Lung (tissue), 12 donors: ENCODE data around the gene DRAM1. TPM values are rescaled to one million over a fixed set of nuclear protein-coding genes. Genes with fewer than 3 reads are reported as not detected.

ENCODE experiments used
- ATAC-seq: fragments of 200-7000 bp; cut with Tn5 transposase; one replicate; pipeline ENCODE4 v1.9.1; 2020; ENCODE audit warnings: moderate number of reproducible peaks; ENCODE audit not compliant: insufficient read depth, low FRiP score
- DNase-seq, 3 donors: peaks; one replicate each; pipeline ENCODE4 v3.0.0-alpha.2; 2013 to 2017
- H3K27ac ChIP-seq, 2 donors: one replicate each; pipeline ENCODE4 v1.5.1; 2013; ENCODE audit warnings: mild to moderate bottlenecking in 2 of 2, moderate library complexity in 2 of 2, control low read depth in 1 of 2, inconsistent platforms in 1 of 2, low read depth in 1 of 2, low read length in 1 of 2
- H3K27me3 ChIP-seq, 3 donors: one replicate each; pipeline ENCODE4 v1.5.1; 2013; ENCODE audit warnings: low read length in 2 of 3; ENCODE audit not compliant: control insufficient read depth in 3 of 3, insufficient read depth in 3 of 3
- H3K36me3 ChIP-seq, 4 donors: one replicate each; pipeline ENCODE4 v1.5.1; 2013; ENCODE audit warnings: low read length in 4 of 4, mild to moderate bottlenecking in 1 of 4, moderate library complexity in 1 of 4; ENCODE audit not compliant: control insufficient read depth in 4 of 4, insufficient read depth in 4 of 4
- H3K4me1 ChIP-seq, 5 donors: one replicate each; pipeline ENCODE4 v1.5.1; 2013; ENCODE audit warnings: low read length in 5 of 5, mild to moderate bottlenecking in 2 of 5, moderate library complexity in 1 of 5; ENCODE audit not compliant: control insufficient read depth in 5 of 5, insufficient read depth in 5 of 5
- H3K4me3 ChIP-seq: one replicate; pipeline ENCODE4 v1.5.1; 2013; ENCODE audit warnings: mild to moderate bottlenecking, control low read depth, moderate library complexity
- H3K9ac ChIP-seq, 2 donors: one replicate each; pipeline ENCODE4 v1.5.1; 2013; ENCODE audit warnings: low read length in 2 of 2, control low read depth in 1 of 2; ENCODE audit not compliant: insufficient read depth in 1 of 2
- H3K9me3 ChIP-seq, 4 donors: one replicate each; pipeline ENCODE4 v1.5.1; 2013; ENCODE audit warnings: low read length in 3 of 4, mild to moderate bottlenecking in 1 of 4, moderate library complexity in 1 of 4; ENCODE audit not compliant: control insufficient read depth in 4 of 4, insufficient read depth in 3 of 4
- WGBS, 2 donors: extraction: QIAGEN DNeasy Blood & Tissue Kit; methylation state at CpG; one replicate each; pipeline ENCODE4 v1.1.7; 2013; 5-methylcytosine and 5-hydroxymethylcytosine counted together
- polyA plus RNA-seq, 2 donors: library from polyadenylated mRNA; stranded (reverse); fragments of 200-250 nt; gene quantifications; one replicate each; pipeline ENCODE4 v1.2.1, GENCODE V29; 2013
- total RNA-seq, 2 donors: library from RNA; depleted of rRNA in 1 of 2; stranded (reverse); fragments of >200 nt in 1 of 2; gene quantifications; one replicate each; pipeline ENCODE4 v1.2.1, GENCODE V29; 2014 to 2021
- TF ChIP-seq, protein P1 (sequence below): IDR thresholded peaks from 2 replicates; pipeline ENCODE4 v1.5.1; 2012; ENCODE audit warnings: mild to moderate bottlenecking; ENCODE audit errors: control extremely low read depth, extremely low read depth
- donor health status: control.
- donor health status: control.
- donor health status: Bipolar disorder and iron deficiency.
- donor health status: healthy.
- donor health status: DM: yes; HTN: yes; CAD: no.

The DRAM1 gene
- total and polyA plus RNA-seq, 4 donors = 64.5 to 95.2 (median 74.7) TPM

DNA sequence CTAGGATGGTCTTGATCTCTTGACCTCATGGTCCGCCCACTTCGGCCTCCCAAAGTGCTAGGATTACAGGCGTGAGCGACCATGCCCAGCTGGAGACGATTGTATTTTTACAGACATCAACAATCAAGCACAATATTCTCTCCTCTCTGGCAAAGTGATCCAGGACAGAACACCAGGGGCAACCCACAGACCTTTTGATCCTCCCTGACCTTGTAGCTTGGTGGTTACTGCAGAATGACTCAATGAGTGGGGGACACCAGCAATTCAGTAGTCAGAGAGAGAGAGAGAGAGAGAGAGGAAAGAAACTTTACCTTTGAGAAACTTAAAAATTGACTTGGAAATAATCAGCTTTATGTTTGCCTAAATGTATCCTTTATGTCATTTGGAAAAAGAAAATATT lies 51.2 kb downstream of the DRAM1 start:
- Histone ChIP-seq H3K9ac (no peak overlapping the region), H3K9me3 (no peaks in the 10 kb centered on the region), H3K27me3 (no peaks in the 10 kb centered on the region), H3K36me3 (no peaks in the 10 kb centered on the region), H3K4me3 (no peak overlapping the region), H3K27ac (no peak overlapping the region), H3K4me1 (no peaks in the 10 kb centered on the region)
- ATAC-seq (no peak), DNase-seq (no peak)
- TF ChIP-seq, protein P1, sequence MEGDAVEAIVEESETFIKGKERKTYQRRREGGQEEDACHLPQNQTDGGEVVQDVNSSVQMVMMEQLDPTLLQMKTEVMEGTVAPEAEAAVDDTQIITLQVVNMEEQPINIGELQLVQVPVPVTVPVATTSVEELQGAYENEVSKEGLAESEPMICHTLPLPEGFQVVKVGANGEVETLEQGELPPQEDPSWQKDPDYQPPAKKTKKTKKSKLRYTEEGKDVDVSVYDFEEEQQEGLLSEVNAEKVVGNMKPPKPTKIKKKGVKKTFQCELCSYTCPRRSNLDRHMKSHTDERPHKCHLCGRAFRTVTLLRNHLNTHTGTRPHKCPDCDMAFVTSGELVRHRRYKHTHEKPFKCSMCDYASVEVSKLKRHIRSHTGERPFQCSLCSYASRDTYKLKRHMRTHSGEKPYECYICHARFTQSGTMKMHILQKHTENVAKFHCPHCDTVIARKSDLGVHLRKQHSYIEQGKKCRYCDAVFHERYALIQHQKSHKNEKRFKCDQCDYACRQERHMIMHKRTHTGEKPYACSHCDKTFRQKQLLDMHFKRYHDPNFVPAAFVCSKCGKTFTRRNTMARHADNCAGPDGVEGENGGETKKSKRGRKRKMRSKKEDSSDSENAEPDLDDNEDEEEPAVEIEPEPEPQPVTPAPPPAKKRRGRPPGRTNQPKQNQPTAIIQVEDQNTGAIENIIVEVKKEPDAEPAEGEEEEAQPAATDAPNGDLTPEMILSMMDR = no peak
- 85 to 94% methylated on average over 5 of the region's 5 CpGs for WGBS, 2 donors

DNA sequence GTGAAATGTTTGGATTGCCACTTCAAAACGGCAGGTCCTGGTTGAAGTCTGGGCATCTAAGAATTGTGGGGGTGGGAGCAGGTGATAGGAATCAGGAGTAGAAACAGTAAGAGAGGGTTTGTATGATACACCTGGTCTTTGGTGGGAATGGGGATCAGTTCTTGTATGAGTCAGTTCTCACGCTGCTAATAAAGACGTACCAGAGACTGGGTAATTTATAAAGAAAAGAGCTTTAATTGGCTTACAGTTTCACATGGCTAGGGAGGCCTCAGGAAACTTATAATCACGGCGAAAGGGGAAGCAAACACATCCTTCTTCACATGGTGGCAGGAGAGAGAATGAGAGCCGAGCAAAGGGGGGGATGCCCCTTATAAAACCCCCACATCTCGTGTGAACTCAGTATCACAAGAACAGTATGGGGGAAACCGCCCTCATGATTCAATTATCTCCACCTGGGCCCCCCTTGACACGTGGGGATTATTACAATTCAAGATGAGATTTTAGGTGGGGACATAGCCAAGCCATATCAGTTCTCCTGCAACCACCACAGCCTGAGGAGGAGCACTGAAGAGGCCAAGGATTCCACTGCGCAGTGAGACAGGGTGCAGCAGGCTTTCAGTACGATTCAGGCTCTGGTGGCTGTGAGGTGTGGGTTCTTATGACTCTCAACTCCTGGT lies 52.1 kb downstream of the DRAM1 start:
- H3K4me1 ChIP-seq = no peaks in the 10 kb centered on the region
- H3K36me3 ChIP-seq = no peaks in the 10 kb centered on the region
- TF ChIP-seq, protein P1 = no peak
- H3K27me3 ChIP-seq = no peaks in the 10 kb centered on the region
- H3K9ac ChIP-seq = no peak overlapping the region
- no peak overlapping the region for H3K4me3 ChIP-seq
- H3K27ac ChIP-seq = no peak overlapping the region
- ATAC-seq (no peak), DNase-seq (no peak)
- H3K9me3 ChIP-seq = no peaks in the 10 kb centered on the region
- WGBS, 2 donors = 79 to 84% methylated on average over 11 of the region's 11 CpGs

DNA sequence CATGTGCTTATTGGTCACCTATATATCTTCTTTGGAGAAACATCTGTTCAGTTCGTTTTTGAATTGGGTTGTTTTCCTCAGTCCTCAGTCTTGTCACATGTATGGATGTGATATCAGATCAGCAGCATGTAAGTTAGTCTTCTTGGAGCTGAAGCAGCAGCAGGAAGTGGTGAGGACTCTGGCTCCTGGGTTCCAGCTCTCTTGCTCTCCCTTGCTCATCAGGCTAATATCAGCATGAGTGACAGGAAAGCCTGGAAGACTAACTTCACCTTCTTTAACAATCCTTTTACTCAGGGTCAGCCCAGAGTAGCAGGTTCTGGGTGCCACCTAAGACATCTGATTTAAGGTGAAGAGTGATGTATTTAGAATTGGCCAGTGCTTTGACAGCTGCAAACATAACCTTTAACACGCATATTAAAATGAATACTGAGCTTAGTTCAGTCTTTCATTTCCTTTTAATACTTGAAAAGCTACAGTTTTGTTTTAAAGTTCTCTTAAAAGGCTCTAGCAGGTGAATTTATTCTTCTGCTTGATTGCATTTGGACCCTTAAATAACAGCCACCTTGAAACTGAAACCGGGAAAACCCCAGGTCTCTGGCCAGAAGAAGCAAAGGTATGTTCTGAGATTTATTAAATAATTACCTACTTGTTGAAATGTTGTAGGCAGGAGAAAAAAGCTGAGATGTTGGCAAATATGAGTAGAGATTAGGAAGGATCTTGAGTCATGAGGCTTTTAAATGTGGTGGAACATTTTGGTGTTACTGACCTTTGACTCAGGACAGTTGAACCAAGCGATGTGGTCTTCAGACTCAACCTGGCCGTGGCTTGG lies 54.3 kb downstream of the DRAM1 start:
- no peak overlapping the region for H3K9ac ChIP-seq
- H3K36me3 ChIP-seq = no peaks in the 10 kb centered on the region
- H3K27ac ChIP-seq = no peak overlapping the region
- peaks cover 0 to 2% (median 0%) of the 10 kb centered on the region in 5 donors for H3K4me1 ChIP-seq
- H3K4me3 ChIP-seq = no peak overlapping the region
- H3K9me3 ChIP-seq = no peaks in the 10 kb centered on the region
- WGBS, 2 donors = 63 to 75% methylated on average over 5 of the region's 5 CpGs
- peaks cover 0 to 4% (median 0%) of the 10 kb centered on the region in 3 donors for H3K27me3 ChIP-seq
- no peak for DNase-seq
- TF ChIP-seq, protein P1 = no peak
- ATAC-seq = no peak
